Panc1 (cell line): ENCODE data around the gene DCAKD. TPM values are rescaled to one million over a fixed set of nuclear protein-coding genes. Genes with fewer than 3 reads are reported as not detected.

Experiments used
- ATAC-seq: fragments of 200-7000 bp; cut with Tn5 transposase; 2 replicates; pipeline ENCODE4 v1.9.1; 2020; ENCODE audit warnings: mild to moderate bottlenecking, moderate library complexity
- BruUV-seq: library from RNA; stranded (reverse); fragments of 400-500 nt; replicated peaks from 2 replicates; lab custom pipeline; 2021; lab: Mats Ljungman, UMichigan
- CTCF ChIA-PET: fragments of 300-600 bp; sonication (Branson Sonifier 250); formaldehyde crosslinking; loops from one replicate; lab custom pipeline; 2022; ENCODE audit warnings: antibody characterized with exemption; lab: Charles Lee
- POLR2A ChIA-PET: fragments of 300-600 bp; sonication (Branson Sonifier 250); formaldehyde crosslinking; loops from one replicate; lab custom pipeline; 2022; ENCODE audit warnings: antibody characterized with exemption; lab: Charles Lee
- DNase-seq: peaks from one replicate; pipeline ENCODE4 v3.0.0-alpha.2; 2010; ENCODE audit warnings: low read depth, low spot score
- H3K27ac ChIP-seq: 2 replicates; pipeline ENCODE4 v1.5.1; 2011; ENCODE audit warnings: mild to moderate bottlenecking, low read length, inconsistent platforms
- H3K27me3 ChIP-seq: fragments of 200-500 bp; sonication (Bioruptor generic); 2 replicates; pipeline ENCODE4 v1.6.0; 2014; ENCODE audit warnings: low read length, inconsistent platforms; ENCODE audit not compliant: control insufficient read depth, insufficient read depth
- H3K36me3 ChIP-seq: fragments of 200-500 bp; sonication (Bioruptor generic); 2 replicates; pipeline ENCODE4 v1.5.1; 2014; ENCODE audit warnings: inconsistent platforms, mild to moderate bottlenecking, low read length, moderate library complexity; ENCODE audit not compliant: control insufficient read depth, insufficient read depth
- H3K4me1 ChIP-seq: 2 replicates; pipeline ENCODE4 v1.5.1; 2011; ENCODE audit warnings: inconsistent platforms, mild to moderate bottlenecking, low read length, moderate library complexity; ENCODE audit not compliant: control insufficient read depth, insufficient read depth
- H3K4me3 ChIP-seq, 2 experiments: 2 replicates each; pipeline ENCODE4 v1.5.1; 2011 to 2012; ENCODE audit warnings: low read depth in 2 of 2, low read length in 2 of 2, mild to moderate bottlenecking in 2 of 2, inconsistent platforms in 1 of 2, moderate library complexity in 1 of 2
- H3K9me3 ChIP-seq: fragments of 200-500 bp; sonication (Bioruptor generic); 2 replicates; pipeline ENCODE4 v1.5.1; 2014; ENCODE audit warnings: low read depth, mild to moderate bottlenecking, inconsistent platforms, low read length, moderate library complexity; ENCODE audit not compliant: control insufficient read depth, insufficient read depth
- POLR2AphosphoS5 ChIP-seq: IDR thresholded peaks from 2 replicates; pipeline ENCODE4 v1.6.1; 2012; ENCODE audit warnings: mild to moderate bottlenecking, low read depth, low read length, moderate library complexity
- REST ChIP-seq, 2 experiments: IDR thresholded peaks; 2 replicates each; pipeline ENCODE4 v1.6.1; 2011 to 2012; ENCODE audit warnings: low read depth in 2 of 2, control low read depth in 1 of 2, low read length in 1 of 2, mild to moderate bottlenecking in 1 of 2, moderate library complexity in 1 of 2; ENCODE audit not compliant: insufficient read depth in 1 of 2
- SIN3A ChIP-seq: IDR thresholded peaks from 2 replicates; pipeline ENCODE4 v1.6.1; 2012; ENCODE audit warnings: low read depth, mild to moderate bottlenecking, low read length, moderate library complexity, borderline replicate concordance; ENCODE audit not compliant: insufficient read depth
- TCF7L2 ChIP-seq: IDR thresholded peaks from 2 replicates; pipeline ENCODE4 v1.6.1; 2011; ENCODE audit warnings: mild to moderate bottlenecking, low read depth, low read length, inconsistent platforms
- in situ Hi-C: cut with HindIII; loops from 2 replicates; pipeline ENCODE4 v1.10.0; 2016; ENCODE audit warnings: low sequenced_read_pairs, low pct_unique_long_range_greater_than_20kb
- intact Hi-C: fragments of 100-400 bp; cut with micrococcal nuclease; formaldehyde crosslinking; loops from one replicate; pipeline ENCODE4 v1.10.0; 2022; ENCODE audit not compliant: unreplicated experiment
- total RNA-seq: library from RNA; stranded (reverse); gene quantifications from one replicate; pipeline ENCODE4 v1.2.1, GENCODE V29; 2021; ENCODE audit not compliant: unreplicated experiment
- TF ChIP-seq, protein P1 (sequence below): fragments of 450-650 bp; IDR thresholded peaks from 2 replicates; pipeline ENCODE4 v1.5.1; 2017; ENCODE audit warnings: mild to moderate bottlenecking

DCAKD gene
- total RNA-seq, 1 experiment from 2014 or later, result 24.3 TPM

GRCh38 chr17:45070809-45071208 lies 19.4 kb upstream of the DCAKD start:
- in situ Hi-C loops (no loop called here), intact Hi-C loops (no loop called here)
- Histone ChIP-seq H3K9me3 (no peaks in the 10 kb centered on the region), H3K4me3 (no peak overlapping the region), H3K36me3 (no peaks in the 10 kb centered on the region; the same call in 1 of the 2 replicates), H3K27ac (no peak overlapping the region), H3K27me3 (no peaks in the 10 kb centered on the region), H3K4me1 (no peaks in the 10 kb centered on the region)
- POLR2A ChIA-PET, result no interaction called here
- DNase-seq (no peak), ATAC-seq (no peak)
- CTCF ChIA-PET, result no interaction called here
- no TSS peak for BruUV-seq
- TF ChIP-seq, protein P1, sequence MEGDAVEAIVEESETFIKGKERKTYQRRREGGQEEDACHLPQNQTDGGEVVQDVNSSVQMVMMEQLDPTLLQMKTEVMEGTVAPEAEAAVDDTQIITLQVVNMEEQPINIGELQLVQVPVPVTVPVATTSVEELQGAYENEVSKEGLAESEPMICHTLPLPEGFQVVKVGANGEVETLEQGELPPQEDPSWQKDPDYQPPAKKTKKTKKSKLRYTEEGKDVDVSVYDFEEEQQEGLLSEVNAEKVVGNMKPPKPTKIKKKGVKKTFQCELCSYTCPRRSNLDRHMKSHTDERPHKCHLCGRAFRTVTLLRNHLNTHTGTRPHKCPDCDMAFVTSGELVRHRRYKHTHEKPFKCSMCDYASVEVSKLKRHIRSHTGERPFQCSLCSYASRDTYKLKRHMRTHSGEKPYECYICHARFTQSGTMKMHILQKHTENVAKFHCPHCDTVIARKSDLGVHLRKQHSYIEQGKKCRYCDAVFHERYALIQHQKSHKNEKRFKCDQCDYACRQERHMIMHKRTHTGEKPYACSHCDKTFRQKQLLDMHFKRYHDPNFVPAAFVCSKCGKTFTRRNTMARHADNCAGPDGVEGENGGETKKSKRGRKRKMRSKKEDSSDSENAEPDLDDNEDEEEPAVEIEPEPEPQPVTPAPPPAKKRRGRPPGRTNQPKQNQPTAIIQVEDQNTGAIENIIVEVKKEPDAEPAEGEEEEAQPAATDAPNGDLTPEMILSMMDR, result no peak
- TF ChIP-seq POLR2AphosphoS5, result no peak
- no peak for TF ChIP-seq SIN3A
- no peak for TF ChIP-seq TCF7L2
- no peak for TF ChIP-seq REST (IDR thresholded peaks at IDR 0.05; ENCODE audit: insufficient read depth in 1 of 2, low read depth in 2 of 2, low read length in 1 of 2)

- ChIA-PET POLR2A (no interaction called here), CTCF (no interaction called here)
- in situ Hi-C loops (no loop called here), intact Hi-C loops (no loop called here)
- Histone ChIP-seq H3K4me1 (no peaks in the 10 kb centered on the region), H3K4me3 (no peak overlapping the region), H3K9me3 (no peaks in the 10 kb centered on the region), H3K27ac (no peak overlapping the region), H3K36me3 (no peaks in the 10 kb centered on the region; the same call in 1 of the 2 replicates), H3K27me3 (no peaks in the 10 kb centered on the region)
- no peak for ATAC-seq
- BruUV-seq, result no TSS peak
- no peak for DNase-seq
- TF ChIP-seq REST (IDR thresholded peaks at IDR 0.05; ENCODE audit: insufficient read depth in 1 of 2, low read depth in 2 of 2, low read length in 1 of 2) (no peak), TCF7L2 (no peak), POLR2AphosphoS5 (no peak)
- TF ChIP-seq, protein P1, result no peak
Observed at GRCh38 chr17:45070001-45070400, 18.6 kb upstream of the DCAKD start.
